ENCODE results near the gene NLGN1.

- no peak for TF ChIP-seq BACH2 (CRISPR knock-in tag; IDR thresholded peaks at IDR 0.05; ENCODE audit: borderline replicate concordance)
- TF ChIP-seq ISL1 (CRISPR knock-in tag; IDR thresholded peaks at IDR 0.05), result no peak
- TF ChIP-seq, protein P1, sequence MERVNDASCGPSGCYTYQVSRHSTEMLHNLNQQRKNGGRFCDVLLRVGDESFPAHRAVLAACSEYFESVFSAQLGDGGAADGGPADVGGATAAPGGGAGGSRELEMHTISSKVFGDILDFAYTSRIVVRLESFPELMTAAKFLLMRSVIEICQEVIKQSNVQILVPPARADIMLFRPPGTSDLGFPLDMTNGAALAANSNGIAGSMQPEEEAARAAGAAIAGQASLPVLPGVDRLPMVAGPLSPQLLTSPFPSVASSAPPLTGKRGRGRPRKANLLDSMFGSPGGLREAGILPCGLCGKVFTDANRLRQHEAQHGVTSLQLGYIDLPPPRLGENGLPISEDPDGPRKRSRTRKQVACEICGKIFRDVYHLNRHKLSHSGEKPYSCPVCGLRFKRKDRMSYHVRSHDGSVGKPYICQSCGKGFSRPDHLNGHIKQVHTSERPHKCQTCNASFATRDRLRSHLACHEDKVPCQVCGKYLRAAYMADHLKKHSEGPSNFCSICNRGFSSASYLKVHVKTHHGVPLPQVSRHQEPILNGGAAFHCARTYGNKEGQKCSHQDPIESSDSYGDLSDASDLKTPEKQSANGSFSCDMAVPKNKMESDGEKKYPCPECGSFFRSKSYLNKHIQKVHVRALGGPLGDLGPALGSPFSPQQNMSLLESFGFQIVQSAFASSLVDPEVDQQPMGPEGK (CRISPR knock-in tag; IDR thresholded peaks at IDR 0.05; ENCODE audit: borderline replicate concordance), result no peak
- TF ChIP-seq, protein P2, sequence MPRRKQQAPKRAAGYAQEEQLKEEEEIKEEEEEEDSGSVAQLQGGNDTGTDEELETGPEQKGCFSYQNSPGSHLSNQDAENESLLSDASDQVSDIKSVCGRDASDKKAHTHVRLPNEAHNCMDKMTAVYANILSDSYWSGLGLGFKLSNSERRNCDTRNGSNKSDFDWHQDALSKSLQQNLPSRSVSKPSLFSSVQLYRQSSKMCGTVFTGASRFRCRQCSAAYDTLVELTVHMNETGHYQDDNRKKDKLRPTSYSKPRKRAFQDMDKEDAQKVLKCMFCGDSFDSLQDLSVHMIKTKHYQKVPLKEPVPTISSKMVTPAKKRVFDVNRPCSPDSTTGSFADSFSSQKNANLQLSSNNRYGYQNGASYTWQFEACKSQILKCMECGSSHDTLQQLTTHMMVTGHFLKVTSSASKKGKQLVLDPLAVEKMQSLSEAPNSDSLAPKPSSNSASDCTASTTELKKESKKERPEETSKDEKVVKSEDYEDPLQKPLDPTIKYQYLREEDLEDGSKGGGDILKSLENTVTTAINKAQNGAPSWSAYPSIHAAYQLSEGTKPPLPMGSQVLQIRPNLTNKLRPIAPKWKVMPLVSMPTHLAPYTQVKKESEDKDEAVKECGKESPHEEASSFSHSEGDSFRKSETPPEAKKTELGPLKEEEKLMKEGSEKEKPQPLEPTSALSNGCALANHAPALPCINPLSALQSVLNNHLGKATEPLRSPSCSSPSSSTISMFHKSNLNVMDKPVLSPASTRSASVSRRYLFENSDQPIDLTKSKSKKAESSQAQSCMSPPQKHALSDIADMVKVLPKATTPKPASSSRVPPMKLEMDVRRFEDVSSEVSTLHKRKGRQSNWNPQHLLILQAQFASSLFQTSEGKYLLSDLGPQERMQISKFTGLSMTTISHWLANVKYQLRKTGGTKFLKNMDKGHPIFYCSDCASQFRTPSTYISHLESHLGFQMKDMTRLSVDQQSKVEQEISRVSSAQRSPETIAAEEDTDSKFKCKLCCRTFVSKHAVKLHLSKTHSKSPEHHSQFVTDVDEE (CRISPR knock-in tag; IDR thresholded peaks at IDR 0.05), result no peak
- no peak for TF ChIP-seq SNAI2 (CRISPR knock-in tag; IDR thresholded peaks at IDR 0.05)
- no peak for TF ChIP-seq ARNTL (CRISPR knock-in tag; IDR thresholded peaks at IDR 0.05; ENCODE audit: borderline replicate concordance, low read depth)
- TF ChIP-seq ZFP3 (CRISPR knock-in tag; IDR thresholded peaks at IDR 0.05), result no peak
- TF ChIP-seq, protein P3, sequence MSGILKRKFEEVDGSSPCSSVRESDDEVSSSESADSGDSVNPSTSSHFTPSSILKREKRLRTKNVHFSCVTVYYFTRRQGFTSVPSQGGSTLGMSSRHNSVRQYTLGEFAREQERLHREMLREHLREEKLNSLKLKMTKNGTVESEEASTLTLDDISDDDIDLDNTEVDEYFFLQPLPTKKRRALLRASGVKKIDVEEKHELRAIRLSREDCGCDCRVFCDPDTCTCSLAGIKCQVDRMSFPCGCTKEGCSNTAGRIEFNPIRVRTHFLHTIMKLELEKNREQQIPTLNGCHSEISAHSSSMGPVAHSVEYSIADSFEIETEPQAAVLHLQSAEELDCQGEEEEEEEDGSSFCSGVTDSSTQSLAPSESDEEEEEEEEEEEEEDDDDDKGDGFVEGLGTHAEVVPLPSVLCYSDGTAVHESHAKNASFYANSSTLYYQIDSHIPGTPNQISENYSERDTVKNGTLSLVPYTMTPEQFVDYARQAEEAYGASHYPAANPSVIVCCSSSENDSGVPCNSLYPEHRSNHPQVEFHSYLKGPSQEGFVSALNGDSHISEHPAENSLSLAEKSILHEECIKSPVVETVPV (CRISPR knock-in tag; IDR thresholded peaks at IDR 0.05), result no peak
- no peak for TF ChIP-seq CREB5 (CRISPR knock-in tag; IDR thresholded peaks at IDR 0.05; ENCODE audit: low read depth)
- no peak for TF ChIP-seq GLIS3 (CRISPR knock-in tag; IDR thresholded peaks at IDR 0.05)
Measured at GRCh38 chr3:173992416-173992815, 594.9 kb downstream of the NLGN1 start.

All from SK-N-SH treated with all-trans-retinoic acid at 6 μM for 48 hours (cell line).